DMS153 treated with DMSO at 0.1 percent for 48 hours (cell line): Measurements from ENCODE around the gene PMIS2.
A peak's percentile ranks its signal among the peaks of the same experiment; 100 is the strongest.

Source experiments
- DNase-seq: peaks from one replicate; lab custom pipeline; 2025; ENCODE audit not compliant: unreplicated experiment; lab: John Stamatoyannopoulos, UW

PMIS2 gene

DNA sequence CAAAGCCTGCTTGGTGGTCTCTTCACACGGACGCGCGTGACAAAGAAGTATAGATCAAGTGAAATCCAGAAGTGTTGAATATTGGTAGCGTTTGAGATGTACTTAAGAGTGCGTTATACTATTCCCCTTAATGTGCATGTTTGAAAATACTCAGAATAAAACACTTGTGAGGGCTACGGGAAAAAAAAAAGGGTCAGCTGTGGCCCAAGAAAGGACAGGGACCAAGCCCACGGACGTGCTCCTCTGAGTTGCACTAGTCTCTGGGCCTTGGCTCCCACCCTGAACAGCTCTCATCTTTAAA, 42.2 kb downstream of the PMIS2 start:
- no peak for DNase-seq

DNA sequence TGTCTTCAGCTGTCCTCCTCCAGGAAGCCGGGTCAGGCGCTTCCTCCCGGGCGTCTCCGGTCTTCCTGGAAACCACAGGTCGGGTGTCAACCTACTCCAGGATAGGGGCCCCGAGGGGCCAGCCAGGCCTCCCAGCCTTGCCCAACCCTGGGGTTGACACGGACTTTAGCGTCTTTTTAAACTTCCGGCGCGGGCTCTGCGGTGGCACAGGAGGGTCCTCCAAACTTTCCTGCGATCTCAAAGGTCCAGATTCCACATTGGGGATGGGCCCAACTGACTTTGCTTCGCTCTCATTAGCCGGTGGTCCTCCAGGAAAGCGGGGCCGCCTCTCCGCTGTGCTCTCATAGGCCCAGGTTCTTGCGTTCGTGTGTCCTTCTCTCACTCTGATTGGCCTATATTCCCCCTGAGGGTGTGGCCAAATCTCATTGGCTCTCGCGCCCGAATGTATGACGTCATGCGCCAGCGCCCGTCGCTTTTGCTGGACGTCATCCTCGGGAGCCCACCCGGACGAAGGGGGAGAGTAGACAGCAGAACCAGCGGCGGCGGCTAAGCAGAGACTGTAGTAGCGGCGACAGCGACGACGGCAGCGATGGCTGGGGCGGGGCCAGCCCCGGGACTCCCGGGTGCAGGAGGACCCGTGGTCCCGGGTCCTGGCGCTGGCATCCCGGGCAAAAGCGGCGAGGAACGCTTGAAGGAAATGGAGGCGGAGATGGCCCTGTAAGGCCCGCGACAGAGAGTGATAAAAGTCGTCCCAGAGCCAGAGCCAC, 42.8 kb downstream of the PMIS2 start, which contains the start of gene RBM42:
TSS of gene RBM42 (plus strand) at position 472 of the 767 bp plus-strand sequence. CDS start at position 590, 118 bp downstream.
- peak; percentile 92 for DNase-seq

DNA sequence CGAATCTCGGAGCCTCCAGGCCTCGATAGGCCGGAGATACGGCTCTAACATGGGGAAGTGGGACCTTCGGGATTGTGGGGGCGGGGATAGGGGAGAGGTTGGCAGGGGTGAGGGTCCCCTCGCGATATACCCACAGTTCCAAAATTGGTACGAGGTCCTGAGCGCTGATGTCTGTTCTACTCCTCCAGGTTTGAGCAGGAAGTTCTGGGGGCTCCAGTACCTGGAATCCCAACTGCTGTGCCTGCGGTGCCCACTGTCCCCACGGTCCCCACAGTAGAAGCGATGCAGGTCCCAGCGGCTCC, 43.3 kb downstream of the PMIS2 start:
- DNase-seq = no peak

DNA sequence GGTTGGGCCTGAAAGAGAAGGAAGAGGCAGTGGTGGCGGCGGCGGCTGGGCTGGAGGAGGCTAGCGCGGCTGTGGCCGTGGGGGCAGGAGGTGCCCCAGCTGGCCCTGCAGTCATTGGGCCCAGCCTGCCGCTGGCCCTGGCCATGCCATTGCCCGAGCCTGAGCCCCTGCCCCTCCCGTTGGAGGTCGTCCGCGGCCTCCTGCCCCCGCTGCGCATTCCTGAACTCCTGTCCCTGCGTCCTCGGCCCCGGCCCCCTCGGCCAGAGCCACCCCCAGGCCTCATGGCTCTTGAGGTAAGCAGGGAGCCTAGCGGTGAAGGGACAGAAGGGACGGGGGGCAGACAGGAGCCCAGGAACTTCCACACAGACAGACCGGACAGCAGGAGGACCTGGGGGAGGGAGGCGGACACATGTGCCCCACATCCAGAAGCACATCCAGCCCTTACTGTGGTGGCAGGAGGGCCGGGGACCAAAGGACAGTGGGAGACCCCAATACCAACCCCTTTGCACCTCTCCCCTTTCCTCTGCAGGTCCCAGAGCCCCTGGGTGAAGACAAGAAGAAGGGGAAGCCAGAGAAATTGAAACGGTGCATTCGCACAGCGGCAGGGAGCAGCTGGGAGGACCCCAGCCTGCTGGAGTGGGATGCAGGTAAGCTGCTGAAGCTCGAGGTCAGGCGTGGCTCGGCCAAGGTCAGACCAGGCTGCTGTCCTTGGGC, 47.9 kb downstream of the PMIS2 start:
- no peak for DNase-seq

DNA sequence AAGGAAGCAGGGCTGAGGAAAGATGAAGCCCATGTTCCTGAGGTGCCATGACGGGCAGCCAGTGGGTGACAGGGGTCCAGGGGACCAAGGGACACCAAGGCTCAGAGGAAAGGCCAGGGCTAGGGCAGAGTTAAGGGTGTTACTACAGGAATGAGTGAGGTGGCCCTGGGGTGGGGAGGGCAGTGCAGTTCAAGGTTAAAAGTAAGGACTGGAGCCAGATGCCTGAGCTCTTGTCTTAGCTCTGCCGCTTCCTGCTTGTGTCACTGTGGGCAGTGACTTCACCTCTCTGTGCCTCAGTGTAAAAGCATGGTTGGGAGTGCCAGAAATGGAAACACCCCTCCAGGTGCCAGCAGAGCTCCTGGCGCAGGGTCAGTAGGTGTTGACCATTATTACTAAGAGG, 50.7 kb downstream of the PMIS2 start:
- no peak for DNase-seq
